ENCODE measurements around the gene GPR39.

GRCh38 chr2:132381376-132381775, 35.2 kb upstream of the GPR39 start:
- TF ChIP-seq CTCF (IDR thresholded peaks at IDR 0.05) (no peak), POLR2A (IDR thresholded peaks at IDR 0.05) (no peak)

Data from Peyer's patch (tissue), 4 donors.